GM18870 (cell line): ENCODE measurements around the gene GALNTL6.

Experiments used
- ATAC-seq: cut with Tn5 transposase; IDR thresholded peaks from one replicate; pipeline ENCODE4 v1.9.1; 2021; ENCODE audit warnings: moderate library complexity; ENCODE audit not compliant: unreplicated experiment

Gene GALNTL6

DNA sequence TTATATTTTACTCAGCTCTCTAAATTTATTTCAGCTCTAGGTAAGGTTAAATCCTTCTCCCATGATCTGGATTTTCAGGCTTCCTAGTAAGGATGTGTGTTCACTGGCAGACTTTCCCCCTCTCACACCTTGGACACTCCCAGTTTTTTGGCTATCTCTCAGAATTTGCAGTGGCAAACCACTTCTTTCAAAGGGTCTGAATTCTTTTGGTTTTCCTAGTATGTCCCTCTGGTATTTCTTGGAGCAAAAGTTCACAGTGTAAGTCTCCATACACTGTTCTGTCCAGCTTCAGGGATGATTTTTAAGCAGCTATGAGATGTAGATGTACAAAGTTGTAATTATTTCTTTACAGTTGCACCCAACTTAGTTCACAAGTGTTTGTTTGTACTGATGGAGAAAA, 701.6 kb downstream of the GALNTL6 start:
- no peak for ATAC-seq

DNA sequence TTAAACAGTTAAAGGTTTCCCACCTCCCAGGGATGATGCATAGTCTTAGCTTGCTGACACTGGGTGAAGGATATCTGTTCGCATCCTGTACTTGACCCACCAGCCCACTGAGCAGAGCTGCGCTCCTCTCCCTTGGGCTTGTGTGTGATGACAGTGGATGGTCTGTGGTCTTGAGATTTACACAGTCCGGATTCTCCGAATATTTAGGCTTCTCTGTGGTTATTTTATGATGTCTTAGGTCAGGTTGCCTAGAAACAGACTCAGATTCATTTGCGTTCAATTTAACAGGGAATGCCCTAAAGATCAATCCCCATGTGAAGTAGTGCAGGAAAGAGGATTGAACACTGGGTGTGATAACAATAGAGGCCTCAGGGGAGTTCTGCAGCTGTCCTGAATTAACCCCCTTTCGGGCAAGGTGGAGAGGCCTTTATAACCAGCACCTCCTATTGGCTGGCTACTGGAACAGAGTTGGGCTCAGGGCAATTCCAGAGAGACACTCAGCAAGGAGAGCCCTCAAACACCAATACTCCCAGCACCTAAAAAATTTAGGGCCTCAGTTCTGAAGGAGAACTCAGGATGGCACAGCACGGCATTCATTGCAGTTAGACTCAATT, 702.2 kb downstream of the GALNTL6 start:
- no peak for ATAC-seq

DNA sequence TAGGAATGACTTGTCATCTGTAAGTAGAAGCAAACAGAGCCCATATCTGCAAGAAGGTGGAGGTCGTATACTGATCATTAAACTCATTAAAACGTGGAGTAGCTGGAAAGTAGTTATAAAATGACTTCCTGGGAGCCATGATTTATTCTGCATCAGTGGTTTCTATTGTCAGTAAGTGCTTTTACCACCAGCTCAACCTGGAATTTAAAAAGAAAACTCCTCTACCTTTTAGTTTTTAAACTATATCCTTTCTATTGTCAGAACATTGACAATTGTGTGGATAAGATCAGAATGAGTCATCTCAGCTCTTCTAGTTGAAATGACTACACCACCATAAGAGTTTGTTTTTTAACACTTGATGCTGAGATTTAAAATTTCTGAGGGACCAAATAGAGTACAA, 704.2 kb downstream of the GALNTL6 start:
- ATAC-seq: no peak

DNA sequence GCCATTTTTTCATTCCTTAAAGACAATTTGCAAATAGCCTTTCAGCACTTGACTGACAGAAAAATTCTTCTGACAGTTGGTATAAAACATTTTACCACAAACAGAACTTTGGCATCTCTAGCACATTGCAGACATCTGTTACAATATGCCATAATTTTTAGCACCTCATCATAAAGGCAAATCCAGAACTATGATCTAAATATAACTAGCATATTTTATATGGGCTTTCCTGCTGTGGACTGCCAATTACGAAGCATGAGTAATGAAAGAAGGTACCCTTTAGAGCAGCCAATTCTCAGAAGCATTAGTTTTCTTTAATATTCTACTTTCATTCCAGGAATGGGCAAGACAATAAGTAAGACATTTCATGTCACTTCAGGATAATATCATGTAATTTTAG, 708.0 kb downstream of the GALNTL6 start:
- ATAC-seq: no peak

DNA sequence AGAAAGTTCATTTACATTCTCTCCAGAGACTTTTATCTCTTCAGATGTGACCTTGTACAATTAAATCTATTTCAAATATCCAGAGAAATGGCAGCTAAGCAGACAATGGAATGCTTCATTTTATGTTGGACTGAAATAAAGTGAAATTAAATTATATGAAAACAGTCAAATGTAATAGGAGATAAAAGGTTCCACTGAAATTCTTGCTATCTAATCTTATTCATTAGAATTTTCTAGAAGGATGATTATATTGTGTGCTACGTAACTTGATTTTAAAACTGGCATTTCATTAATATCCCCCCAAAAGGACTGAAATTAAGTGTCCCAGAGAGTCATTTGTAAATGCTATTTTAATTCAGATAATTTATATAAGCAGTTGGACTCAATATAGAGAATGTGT, 708.5 kb downstream of the GALNTL6 start:
- ATAC-seq: no peak

- no peak for ATAC-seq
Observed at GRCh38 chr4:172543249-172543648, 730.0 kb downstream of the GALNTL6 start.

DNA sequence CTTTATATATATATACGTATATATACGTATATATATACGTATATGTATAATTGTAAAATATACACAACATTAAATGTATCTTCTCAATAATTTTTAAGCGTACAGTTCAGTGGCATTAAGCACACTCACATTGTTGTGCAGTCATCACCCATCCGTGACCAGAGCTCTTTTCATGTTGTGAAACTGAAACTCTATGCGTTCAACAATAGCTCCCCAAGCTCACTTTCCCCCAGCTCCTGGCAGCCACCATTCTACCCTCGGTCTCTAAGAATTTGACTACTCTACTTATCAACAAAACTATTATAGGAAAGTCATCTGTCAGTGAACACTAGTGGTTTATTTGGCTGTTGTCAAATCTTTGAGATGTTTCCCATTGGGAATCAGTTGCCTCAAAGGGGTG, 733.6 kb downstream of the GALNTL6 start:
- peak; percentile 47 for ATAC-seq

DNA sequence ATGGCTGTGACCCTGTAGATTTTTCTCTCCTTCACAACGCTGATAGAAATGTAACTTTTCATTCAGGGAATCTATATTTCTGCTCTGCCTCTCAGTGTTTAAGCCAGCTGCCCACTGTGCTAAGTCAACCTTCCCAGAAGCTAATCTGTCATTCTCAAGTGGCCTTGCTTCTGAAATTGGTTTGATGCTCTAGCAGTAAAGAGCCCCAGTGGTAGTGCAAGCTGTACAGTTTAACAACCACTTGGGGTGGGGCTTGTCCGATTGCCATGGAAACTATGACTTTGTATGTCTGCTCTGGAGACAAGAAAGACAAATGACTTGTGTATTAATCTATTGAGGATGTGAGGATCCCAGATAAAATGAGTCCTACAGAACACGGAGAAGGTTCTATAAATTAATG, 734.5 kb downstream of the GALNTL6 start:
- no peak for ATAC-seq

- ATAC-seq: no peak
Observed at GRCh38 chr4:172553216-172553615, 740.0 kb downstream of the GALNTL6 start.

DNA sequence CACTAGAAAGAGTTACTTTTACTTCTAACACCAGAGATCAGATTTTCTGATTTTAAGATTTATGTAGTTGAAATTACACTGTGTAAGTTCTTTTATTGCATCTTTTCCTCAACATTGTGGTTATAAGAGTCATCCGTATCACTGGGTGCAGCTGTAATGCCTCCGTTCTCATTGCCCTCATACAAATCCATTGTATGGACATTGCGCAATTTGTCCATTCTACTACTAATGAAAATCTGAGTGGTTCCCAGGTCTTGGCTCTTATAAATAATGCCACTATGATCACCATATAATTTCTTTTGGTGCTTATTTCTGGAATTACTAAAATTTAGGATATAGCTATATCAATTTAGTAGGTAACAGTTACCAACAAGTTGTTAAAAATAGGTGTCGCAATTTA, 741.4 kb downstream of the GALNTL6 start:
- no peak for ATAC-seq

DNA sequence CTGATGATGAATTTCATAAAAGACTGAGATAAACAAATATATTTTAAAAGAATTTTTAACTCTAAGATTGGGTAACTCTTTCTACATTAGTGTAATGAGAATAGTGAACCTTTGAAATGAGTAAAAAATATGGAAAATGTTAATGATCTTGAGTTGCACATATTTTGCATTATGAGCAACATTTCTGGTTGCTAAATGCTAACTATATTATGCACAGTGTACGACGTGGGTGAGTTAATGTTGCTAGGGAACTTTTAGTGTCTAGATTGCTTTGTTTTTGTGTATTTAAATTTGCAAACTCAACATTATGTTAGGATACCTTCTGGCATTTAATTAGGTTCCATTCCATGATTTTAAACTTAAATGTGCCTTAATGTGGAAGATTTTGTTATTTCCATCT, 742.5 kb downstream of the GALNTL6 start:
- no peak for ATAC-seq

GRCh38 chr4:172573899-172574298, 760.7 kb downstream of the GALNTL6 start:
- peak; percentile 43 for ATAC-seq

GRCh38 chr4:172578712-172579111, 765.5 kb downstream of the GALNTL6 start:
- ATAC-seq: no peak

- ATAC-seq: no peak
Observed at GRCh38 chr4:172584816-172585215, 771.6 kb downstream of the GALNTL6 start.

DNA sequence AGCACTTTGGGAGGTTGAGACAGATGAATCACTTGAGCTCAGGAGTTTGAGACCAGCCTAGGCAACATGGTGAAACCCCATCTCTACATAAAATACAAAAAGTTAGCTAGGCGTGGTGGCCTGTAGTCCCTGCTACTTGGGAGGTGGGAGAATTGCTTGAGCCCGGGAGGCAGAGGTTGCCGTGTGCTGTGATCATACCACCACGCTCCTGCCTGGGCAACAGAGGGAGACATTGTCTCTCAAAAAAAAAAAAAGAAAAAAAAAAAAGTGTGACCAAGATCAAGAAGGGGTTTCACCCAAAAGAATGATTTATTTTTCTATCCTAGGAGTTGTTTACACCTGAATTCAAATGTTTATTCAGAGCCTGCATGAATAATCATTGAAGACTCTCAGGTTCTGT, 783.0 kb downstream of the GALNTL6 start:
- no peak for ATAC-seq

DNA sequence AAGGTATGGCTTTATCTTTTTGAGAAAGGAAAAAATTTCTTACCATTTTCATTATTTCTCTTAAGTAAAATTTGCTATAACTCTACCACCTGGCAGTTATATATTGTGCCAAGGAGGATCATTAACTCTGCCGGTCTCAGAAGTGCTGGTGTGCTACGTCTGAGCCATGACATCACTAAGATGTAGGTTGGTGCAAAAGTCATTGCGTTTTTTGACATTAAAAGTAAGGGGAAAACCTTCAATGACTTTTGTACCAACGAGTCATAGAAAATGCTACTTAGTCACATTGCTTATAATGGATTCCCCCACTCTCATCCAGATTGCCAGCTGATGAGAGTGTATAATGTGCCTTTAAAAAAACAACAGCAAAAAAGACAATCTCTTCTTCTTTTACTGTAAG, 786.4 kb downstream of the GALNTL6 start:
- no peak for ATAC-seq

- no peak for ATAC-seq
Observed at GRCh38 chr4:172601195-172601594, 788.0 kb downstream of the GALNTL6 start.

DNA sequence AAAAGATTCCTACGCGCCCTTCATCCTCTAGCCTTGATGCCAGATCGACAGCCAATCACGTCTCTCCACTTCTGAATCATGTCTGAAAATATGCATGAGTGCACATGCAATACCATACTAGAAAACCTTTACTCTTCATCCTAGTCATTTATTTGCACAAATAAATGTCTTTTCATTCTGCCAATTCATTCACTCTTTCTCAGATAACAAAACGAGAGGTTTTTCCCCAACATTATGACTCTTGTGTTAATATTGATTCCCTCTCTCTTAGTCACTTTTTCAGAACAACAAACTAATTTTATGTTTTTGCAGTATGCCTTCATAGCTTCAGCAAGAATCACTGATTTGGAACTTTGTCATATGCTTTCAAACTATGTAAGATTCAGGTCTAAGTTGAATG, 806.0 kb downstream of the GALNTL6 start:
- ATAC-seq: no peak

DNA sequence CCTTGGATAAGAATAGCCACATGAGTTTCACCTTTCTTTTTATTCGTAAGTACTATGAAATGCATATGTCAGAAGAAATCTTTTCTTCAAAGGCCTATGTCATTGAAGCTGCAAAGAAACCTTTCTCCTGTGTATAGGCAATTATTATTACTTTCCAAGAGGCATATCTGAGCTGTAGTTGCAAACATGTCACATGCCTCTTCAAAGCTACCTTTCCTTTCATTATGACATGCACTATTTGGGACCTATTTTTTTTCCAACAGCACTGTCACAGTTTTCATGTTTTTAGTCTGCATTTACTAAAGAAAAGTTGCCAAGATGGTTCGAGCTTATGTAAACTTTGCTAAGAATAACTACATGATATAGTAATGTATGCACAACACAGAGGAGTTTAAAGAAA, 806.6 kb downstream of the GALNTL6 start:
- no peak for ATAC-seq

GRCh38 chr4:172628263-172628662, 815.1 kb downstream of the GALNTL6 start:
- no peak for ATAC-seq

GRCh38 chr4:172630280-172630679, 817.1 kb downstream of the GALNTL6 start:
- ATAC-seq: no peak

GRCh38 chr4:172631832-172632231, 818.6 kb downstream of the GALNTL6 start:
- no peak for ATAC-seq

- no peak for ATAC-seq
Observed at GRCh38 chr4:172648471-172648870, 835.3 kb downstream of the GALNTL6 start.

GRCh38 chr4:172649143-172649542, 835.9 kb downstream of the GALNTL6 start:
- ATAC-seq: no peak
